ENCODE measurements around the gene GPBP1L1.

DNA sequence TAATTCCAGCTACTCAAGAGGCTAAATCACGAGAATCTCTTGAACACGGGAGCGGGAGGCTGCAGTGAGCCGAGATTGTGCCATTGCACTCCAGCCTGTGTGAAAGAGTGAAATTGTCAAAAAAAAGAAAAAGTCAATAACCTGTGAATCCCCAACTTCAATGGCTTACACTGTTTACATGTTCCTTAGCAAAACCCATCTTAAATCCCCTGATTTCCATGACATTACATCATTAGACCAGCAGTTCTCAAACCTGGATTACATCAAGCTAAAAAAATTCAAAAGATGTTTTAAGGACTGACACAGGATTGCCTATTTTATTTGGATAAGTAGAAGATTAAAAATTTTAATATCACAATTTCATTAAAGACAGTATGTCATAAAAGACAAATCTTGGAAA lies 12.4 kb downstream of the GPBP1L1 start:
- TF ChIP-seq, protein P1, sequence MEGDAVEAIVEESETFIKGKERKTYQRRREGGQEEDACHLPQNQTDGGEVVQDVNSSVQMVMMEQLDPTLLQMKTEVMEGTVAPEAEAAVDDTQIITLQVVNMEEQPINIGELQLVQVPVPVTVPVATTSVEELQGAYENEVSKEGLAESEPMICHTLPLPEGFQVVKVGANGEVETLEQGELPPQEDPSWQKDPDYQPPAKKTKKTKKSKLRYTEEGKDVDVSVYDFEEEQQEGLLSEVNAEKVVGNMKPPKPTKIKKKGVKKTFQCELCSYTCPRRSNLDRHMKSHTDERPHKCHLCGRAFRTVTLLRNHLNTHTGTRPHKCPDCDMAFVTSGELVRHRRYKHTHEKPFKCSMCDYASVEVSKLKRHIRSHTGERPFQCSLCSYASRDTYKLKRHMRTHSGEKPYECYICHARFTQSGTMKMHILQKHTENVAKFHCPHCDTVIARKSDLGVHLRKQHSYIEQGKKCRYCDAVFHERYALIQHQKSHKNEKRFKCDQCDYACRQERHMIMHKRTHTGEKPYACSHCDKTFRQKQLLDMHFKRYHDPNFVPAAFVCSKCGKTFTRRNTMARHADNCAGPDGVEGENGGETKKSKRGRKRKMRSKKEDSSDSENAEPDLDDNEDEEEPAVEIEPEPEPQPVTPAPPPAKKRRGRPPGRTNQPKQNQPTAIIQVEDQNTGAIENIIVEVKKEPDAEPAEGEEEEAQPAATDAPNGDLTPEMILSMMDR (IDR thresholded peaks at IDR 0.05) = no peak
- no peak for TF ChIP-seq POLR2A (IDR thresholded peaks at IDR 0.05)
